NOMO-1 (cell line): ENCODE data around the gene SPAG16.

Experiments
- DNase-seq, 2 experiments: peaks; one replicate each; lab custom pipeline; 2025; ENCODE audit not compliant: unreplicated experiment in 2 of 2; lab: John Stamatoyannopoulos, UW

Gene SPAG16

GRCh38 chr2:214130114-214130513 lies 845.9 kb downstream of the SPAG16 start:
- DNase-seq, result no peak

GRCh38 chr2:214135966-214136365 lies 851.7 kb downstream of the SPAG16 start:
- DNase-seq, result no peak

GRCh38 chr2:214138779-214139178 lies 854.5 kb downstream of the SPAG16 start:
- no peak for DNase-seq

- no peak for DNase-seq
These were observed 855.5 kb downstream of the SPAG16 start for GRCh38 chr2:214139630-214140284.

GRCh38 chr2:214156971-214157370 lies 872.7 kb downstream of the SPAG16 start:
- no peak for DNase-seq

GRCh38 chr2:214158851-214159250 lies 874.6 kb downstream of the SPAG16 start:
- no peak for DNase-seq

- no peak for DNase-seq
These were observed 885.0 kb downstream of the SPAG16 start for GRCh38 chr2:214169281-214169680.

GRCh38 chr2:214169736-214170135 lies 885.5 kb downstream of the SPAG16 start:
- DNase-seq, result no peak

- no peak for DNase-seq
These were observed 890.3 kb downstream of the SPAG16 start for GRCh38 chr2:214174563-214174962.

- DNase-seq, result no peak
These were observed 895.8 kb downstream of the SPAG16 start for GRCh38 chr2:214180071-214180470.

- DNase-seq, result no peak
These were observed 896.4 kb downstream of the SPAG16 start for GRCh38 chr2:214180686-214181085.

GRCh38 chr2:214184461-214184860 lies 900.2 kb downstream of the SPAG16 start:
- DNase-seq, result no peak

GRCh38 chr2:214185546-214185945 lies 901.3 kb downstream of the SPAG16 start:
- DNase-seq, result no peak

- no peak for DNase-seq
These were observed 908.4 kb downstream of the SPAG16 start for GRCh38 chr2:214192711-214193110.

GRCh38 chr2:214193943-214194342 lies 909.7 kb downstream of the SPAG16 start:
- no peak for DNase-seq

- no peak for DNase-seq
These were observed 912.0 kb downstream of the SPAG16 start for GRCh38 chr2:214196260-214196659.

GRCh38 chr2:214201892-214202291 lies 917.6 kb downstream of the SPAG16 start:
- no peak for DNase-seq

GRCh38 chr2:214203214-214203613 lies 919.0 kb downstream of the SPAG16 start:
- no peak for DNase-seq

- no peak for DNase-seq
These were observed 919.6 kb downstream of the SPAG16 start for GRCh38 chr2:214203744-214204289.

GRCh38 chr2:214215107-214215506 lies 930.8 kb downstream of the SPAG16 start:
- DNase-seq, result no peak

- DNase-seq, result no peak
These were observed 932.9 kb downstream of the SPAG16 start for GRCh38 chr2:214217136-214217535.

- DNase-seq, result no peak
These were observed 933.3 kb downstream of the SPAG16 start for GRCh38 chr2:214217599-214217998.

GRCh38 chr2:214220251-214220650 lies 936.0 kb downstream of the SPAG16 start:
- no peak for DNase-seq
